ENCODE results near the gene GALNTL6. TPM values are rescaled to one million over a fixed set of nuclear protein-coding genes. Genes with fewer than 3 reads are reported as not detected.
A peak's percentile ranks its signal among the peaks of the same experiment; 100 is the strongest.

GALNTL6 gene
- total RNA-seq, 1 donor from 2014 or later: 1.7 TPM

DNA sequence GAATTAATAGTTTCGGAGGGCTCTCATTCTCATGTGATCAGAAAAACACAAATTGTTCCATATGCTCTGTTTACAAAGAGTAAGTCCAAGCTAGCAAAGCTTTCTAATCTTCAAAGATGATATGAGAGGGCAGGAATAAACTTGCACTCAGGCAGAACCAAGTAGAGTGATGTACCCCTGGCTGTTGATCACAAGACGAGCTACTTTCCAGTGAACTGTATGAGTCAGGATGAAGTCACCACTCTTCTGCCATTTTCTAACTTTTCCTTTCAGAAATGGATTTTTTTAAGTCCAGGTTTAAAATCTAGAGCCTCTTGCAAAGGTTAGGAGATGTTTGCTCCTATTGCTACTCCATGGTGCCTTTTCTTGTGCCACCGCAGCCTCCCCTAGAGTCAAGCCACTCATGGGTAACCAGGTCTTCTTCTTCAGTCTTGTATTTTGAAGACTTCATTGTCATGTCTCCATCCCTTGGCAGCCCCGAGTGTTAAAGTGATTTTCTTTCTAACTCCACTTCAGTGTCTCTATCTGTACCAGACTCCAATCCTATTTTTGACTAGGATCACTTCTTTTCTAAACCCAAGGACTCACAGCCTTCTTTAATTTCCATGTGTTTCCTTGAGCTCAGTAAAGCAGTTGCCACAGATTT, 1183.5 kb downstream of the GALNTL6 start:
- no peak for DNase-seq (ENCODE audit: extremely low spot score, unreplicated experiment)
- Mint-ChIP-seq H3K9me3 (peaks cover 3% of the 10 kb centered on the region), H3K4me3 (no peak overlapping the region), H3K27ac (no peak overlapping the region), H3K4me1 (ENCODE audit: unreplicated experiment) (peaks cover 30% of the 10 kb centered on the region), H3K36me3 (no peaks in the 10 kb centered on the region), H3K27me3 (no peaks in the 10 kb centered on the region)
- TF ChIP-seq, protein P1, sequence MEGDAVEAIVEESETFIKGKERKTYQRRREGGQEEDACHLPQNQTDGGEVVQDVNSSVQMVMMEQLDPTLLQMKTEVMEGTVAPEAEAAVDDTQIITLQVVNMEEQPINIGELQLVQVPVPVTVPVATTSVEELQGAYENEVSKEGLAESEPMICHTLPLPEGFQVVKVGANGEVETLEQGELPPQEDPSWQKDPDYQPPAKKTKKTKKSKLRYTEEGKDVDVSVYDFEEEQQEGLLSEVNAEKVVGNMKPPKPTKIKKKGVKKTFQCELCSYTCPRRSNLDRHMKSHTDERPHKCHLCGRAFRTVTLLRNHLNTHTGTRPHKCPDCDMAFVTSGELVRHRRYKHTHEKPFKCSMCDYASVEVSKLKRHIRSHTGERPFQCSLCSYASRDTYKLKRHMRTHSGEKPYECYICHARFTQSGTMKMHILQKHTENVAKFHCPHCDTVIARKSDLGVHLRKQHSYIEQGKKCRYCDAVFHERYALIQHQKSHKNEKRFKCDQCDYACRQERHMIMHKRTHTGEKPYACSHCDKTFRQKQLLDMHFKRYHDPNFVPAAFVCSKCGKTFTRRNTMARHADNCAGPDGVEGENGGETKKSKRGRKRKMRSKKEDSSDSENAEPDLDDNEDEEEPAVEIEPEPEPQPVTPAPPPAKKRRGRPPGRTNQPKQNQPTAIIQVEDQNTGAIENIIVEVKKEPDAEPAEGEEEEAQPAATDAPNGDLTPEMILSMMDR (conservative IDR thresholded peaks at IDR 0.05): no peak

DNA sequence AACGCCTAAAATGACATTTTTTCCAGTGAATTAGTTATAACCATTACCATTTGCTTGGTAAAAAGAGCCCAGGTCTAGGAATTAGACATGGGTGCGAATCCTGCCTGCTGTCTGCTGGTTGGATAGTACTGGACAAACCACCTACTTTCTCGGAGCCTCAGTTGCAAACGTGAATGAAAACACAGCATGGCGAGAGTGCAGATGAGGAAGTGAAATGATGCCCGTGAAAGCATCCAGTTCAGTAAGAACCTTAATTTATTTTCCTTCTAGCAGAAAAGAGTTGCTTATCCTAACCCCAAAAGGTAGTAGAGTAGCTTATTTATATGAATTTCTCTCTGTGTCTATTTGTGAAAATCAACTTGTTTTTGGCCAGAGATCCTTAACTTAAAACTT, 1184.0 kb downstream of the GALNTL6 start:
- H3K27ac Mint-ChIP-seq: no peak overlapping the region
- peaks cover 30% of the 10 kb centered on the region for H3K4me1 Mint-ChIP-seq (ENCODE audit: unreplicated experiment)

DNA sequence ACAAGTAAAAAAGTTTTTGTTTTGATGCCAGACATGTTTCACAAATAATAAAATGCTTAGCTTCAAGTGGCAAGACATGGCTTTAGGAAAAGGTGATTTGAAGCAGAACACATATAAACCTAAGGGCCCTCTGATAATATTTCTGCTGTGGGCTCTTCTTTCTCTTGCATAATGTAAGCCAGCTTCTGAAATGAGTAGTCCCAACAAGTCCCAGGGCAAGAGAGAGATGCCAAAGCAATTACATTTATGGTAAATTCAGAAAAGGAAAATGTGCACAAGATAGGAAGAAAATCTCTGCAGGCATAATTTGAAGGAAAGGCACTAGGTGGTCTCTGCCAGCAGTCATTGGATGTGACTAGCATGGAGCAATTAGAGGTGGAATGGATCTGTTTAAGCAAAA, 1184.7 kb downstream of the GALNTL6 start:
- Mint-ChIP-seq H3K4me3 (no peak overlapping the region), H3K27ac (no peak overlapping the region), H3K4me1 (ENCODE audit: unreplicated experiment) (peaks cover 25% of the 10 kb centered on the region), H3K36me3 (no peaks in the 10 kb centered on the region), H3K27me3 (no peaks in the 10 kb centered on the region), H3K9me3 (peaks cover 3% of the 10 kb centered on the region)
- TF ChIP-seq, protein P1 (conservative IDR thresholded peaks at IDR 0.05): no peak
- DNase-seq (ENCODE audit: extremely low spot score, unreplicated experiment): no peak

More for the DNA sequence above, 1184.0 kb downstream of the GALNTL6 start:
- Mint-ChIP-seq H3K36me3 (no peaks in the 10 kb centered on the region), H3K9me3 (peaks cover 3% of the 10 kb centered on the region), H3K27me3 (no peaks in the 10 kb centered on the region), H3K4me3 (no peak overlapping the region)
- TF ChIP-seq, protein P1 (conservative IDR thresholded peaks at IDR 0.05): no peak
- no peak for DNase-seq (ENCODE audit: extremely low spot score, unreplicated experiment)

DNA sequence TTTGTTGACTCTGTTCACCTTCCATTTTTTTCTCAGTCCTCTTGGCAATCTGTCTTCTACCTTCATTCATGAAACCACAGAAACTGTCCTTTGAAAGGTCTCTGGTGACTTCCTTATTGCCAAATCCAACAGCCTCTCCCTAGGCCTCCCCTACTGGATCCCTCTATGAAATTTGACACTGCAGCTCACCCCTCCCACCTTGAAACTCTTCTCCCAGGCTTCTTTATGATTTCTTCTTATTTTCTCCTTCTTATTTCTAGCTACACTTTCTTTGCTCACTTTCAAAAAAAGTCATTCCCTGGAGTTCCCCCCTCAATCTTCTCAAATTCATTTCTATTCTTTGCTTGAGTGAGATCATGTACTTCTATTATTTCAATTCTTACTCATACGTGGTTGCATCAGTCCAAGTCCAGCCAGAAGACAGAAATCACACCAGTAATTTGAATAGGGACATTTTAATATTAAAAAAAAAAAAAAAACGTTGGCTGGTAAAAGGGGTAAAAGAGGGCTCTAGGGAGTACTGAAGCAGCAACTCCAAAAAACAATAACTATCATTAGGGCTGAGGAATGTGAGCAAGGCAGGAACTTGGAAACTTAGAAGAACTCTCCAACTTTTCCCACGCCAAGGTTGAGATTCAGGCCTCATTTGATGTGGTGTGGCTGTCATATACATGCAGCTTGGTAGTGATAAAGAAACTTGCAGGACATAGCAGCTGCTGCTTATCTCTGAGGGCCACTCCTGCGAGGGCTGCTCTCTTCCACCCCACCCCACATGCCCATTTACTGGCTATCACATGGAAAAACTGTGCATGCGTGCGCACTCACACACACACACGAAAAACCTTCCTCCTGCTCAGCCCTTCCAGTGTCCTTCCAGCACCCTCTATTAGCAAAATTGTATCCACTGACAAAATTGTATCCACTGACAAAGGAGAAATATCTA, 1185.6 kb downstream of the GALNTL6 start:
- Mint-ChIP-seq H3K4me1 (ENCODE audit: unreplicated experiment) (peaks cover 23% of the 10 kb centered on the region), H3K4me3 (no peak overlapping the region), H3K27ac (peak overlapping the region; percentile 12), H3K36me3 (no peaks in the 10 kb centered on the region), H3K27me3 (no peaks in the 10 kb centered on the region), H3K9me3 (peaks cover 3% of the 10 kb centered on the region)
- TF ChIP-seq, protein P1 (conservative IDR thresholded peaks at IDR 0.05): no peak
- no peak for DNase-seq (ENCODE audit: extremely low spot score, unreplicated experiment)

DNA sequence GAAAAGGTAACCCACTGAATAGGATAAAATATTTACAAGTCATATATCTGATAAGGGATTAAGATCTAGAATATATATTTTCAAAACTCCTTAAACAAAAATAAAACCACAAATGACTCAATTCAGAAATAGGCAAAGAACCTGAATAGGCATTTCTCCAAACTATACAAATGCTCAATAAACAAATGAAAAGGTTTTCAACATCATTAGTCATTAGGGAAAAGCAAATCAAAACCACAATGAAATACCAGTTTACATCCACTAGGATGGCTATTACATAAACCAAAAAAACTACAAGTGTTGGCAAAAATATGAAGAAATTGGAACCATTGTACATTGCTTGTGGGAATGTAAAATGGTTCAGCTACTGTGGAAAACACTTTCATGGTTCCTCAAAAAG, 1188.4 kb downstream of the GALNTL6 start:
- peaks cover 15% of the 10 kb centered on the region for H3K4me1 Mint-ChIP-seq (ENCODE audit: unreplicated experiment)
- no peak for DNase-seq (ENCODE audit: extremely low spot score, unreplicated experiment)
- no peaks in the 10 kb centered on the region for H3K27me3 Mint-ChIP-seq
- no peak overlapping the region for H3K4me3 Mint-ChIP-seq
- H3K36me3 Mint-ChIP-seq: no peaks in the 10 kb centered on the region
- peaks cover 3% of the 10 kb centered on the region for H3K9me3 Mint-ChIP-seq
- TF ChIP-seq, protein P1 (conservative IDR thresholded peaks at IDR 0.05): no peak
- H3K27ac Mint-ChIP-seq: no peak overlapping the region
